ENCODE measurements around the gene ACBD7. TPM values are rescaled to one million over a fixed set of nuclear protein-coding genes. Genes with fewer than 3 reads are reported as not detected.

The ACBD7 gene
- total and polyA plus RNA-seq, 8 donors, result 2.2 to 6.4 TPM; not detected in 6

- 82 to 93% (median 90%) methylated on average over 3 of the region's 3 CpGs for WGBS, 5 donors
- Histone ChIP-seq H3K27ac (no peak overlapping the region), H3K9me3 (no peaks in the 10 kb centered on the region), H3K27me3 (no peaks in the 10 kb centered on the region), H3K4me3 (no peak overlapping the region), H3K36me3 (no peaks in the 10 kb centered on the region), H3K4me1 (no peaks in the 10 kb centered on the region)
- no peak for DNase-seq
- intact Hi-C loops (cut with DNase I; ENCODE audit: low total_unique reads), result no loop called here
- TF ChIP-seq POLR2AphosphoS5 (IDR thresholded peaks at IDR 0.05) (no peak), POLR2A (IDR thresholded peaks at IDR 0.05) (no peak), EP300 (IDR thresholded peaks at IDR 0.05) (no peak), CTCF (IDR thresholded peaks at IDR 0.05) (no peak)
Observed at GRCh38 chr10:15053061-15053460, 35.5 kb downstream of the ACBD7 start.

DNA sequence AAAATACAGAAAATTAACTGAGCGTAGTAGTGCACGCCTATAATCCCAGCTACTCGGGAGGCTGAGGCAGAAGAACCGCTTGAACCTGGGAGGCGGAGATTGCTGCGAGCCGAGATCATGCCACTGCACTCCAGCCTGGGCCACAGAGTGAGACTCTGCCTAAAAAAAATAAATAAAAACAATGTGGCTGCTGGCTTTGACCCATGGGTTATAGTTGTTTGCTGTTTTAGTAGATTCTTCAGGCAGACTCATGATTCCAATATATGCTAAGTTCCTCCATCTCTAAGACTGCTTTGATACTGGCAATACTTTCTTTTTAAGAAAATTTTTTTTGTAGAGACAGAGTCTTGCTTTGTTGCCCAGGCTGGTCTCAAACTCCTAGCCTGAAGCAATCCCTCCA is 36.5 kb downstream of the ACBD7 start:
- Histone ChIP-seq H3K36me3 (no peaks in the 10 kb centered on the region), H3K4me3 (no peak overlapping the region), H3K27me3 (no peaks in the 10 kb centered on the region), H3K9me3 (no peaks in the 10 kb centered on the region), H3K4me1 (no peaks in the 10 kb centered on the region), H3K27ac (no peak overlapping the region)
- DNase-seq, result no peak
- intact Hi-C loops (cut with DNase I; ENCODE audit: low total_unique reads), result no loop called here
- WGBS, 5 donors, result 78 to 91% (median 88%) methylated on average over 7 of the region's 7 CpGs
- TF ChIP-seq POLR2A (IDR thresholded peaks at IDR 0.05) (no peak), POLR2AphosphoS5 (IDR thresholded peaks at IDR 0.05) (no peak), CTCF (IDR thresholded peaks at IDR 0.05) (no peak), EP300 (IDR thresholded peaks at IDR 0.05) (no peak)

GRCh38 chr10:15049533-15049932 is 39.0 kb downstream of the ACBD7 start:
- H3K4me1 ChIP-seq, result no peaks in the 10 kb centered on the region
- no peak for DNase-seq
- intact Hi-C loops (cut with DNase I; ENCODE audit: low total_unique reads), result no loop called here
- H3K27ac ChIP-seq, result no peak overlapping the region
- TF ChIP-seq POLR2A (IDR thresholded peaks at IDR 0.05) (no peak), CTCF (IDR thresholded peaks at IDR 0.05) (no peak), EP300 (IDR thresholded peaks at IDR 0.05) (no peak), POLR2AphosphoS5 (IDR thresholded peaks at IDR 0.05) (no peak)
- no peak overlapping the region for H3K4me3 ChIP-seq
- no peaks in the 10 kb centered on the region for H3K36me3 ChIP-seq
- no peaks in the 10 kb centered on the region for H3K9me3 ChIP-seq
- no peaks in the 10 kb centered on the region for H3K27me3 ChIP-seq

GRCh38 chr10:15046626-15047025 is 42.0 kb downstream of the ACBD7 start:
- Histone ChIP-seq H3K9me3 (no peaks in the 10 kb centered on the region), H3K36me3 (no peaks in the 10 kb centered on the region), H3K4me1 (no peaks in the 10 kb centered on the region), H3K4me3 (no peak overlapping the region), H3K27ac (no peak overlapping the region), H3K27me3 (no peaks in the 10 kb centered on the region)
- 60 to 74% (median 70%) methylated on average over 5 of the region's 5 CpGs for WGBS, 5 donors
- DNase-seq, result peak in 1 of 2 donors; percentile 13
- no peak for TF ChIP-seq POLR2AphosphoS5 (IDR thresholded peaks at IDR 0.05)
- TF ChIP-seq EP300 (IDR thresholded peaks at IDR 0.05), result no peak
- TF ChIP-seq POLR2A (IDR thresholded peaks at IDR 0.05), result no peak
- no peak for TF ChIP-seq CTCF (IDR thresholded peaks at IDR 0.05)
- intact Hi-C loops (cut with DNase I; ENCODE audit: low total_unique reads), result no loop called here

Measured in stomach (tissue), 9 donors.